K562 (cell line): ENCODE data around the gene NEK2. TPM values are rescaled to one million over a fixed set of nuclear protein-coding genes. Genes with fewer than 3 reads are reported as not detected.

Source experiments
- ATAC-seq: fragments of 200-7000 bp; cut with Tn5 transposase; 3 replicates; pipeline ENCODE4 v1.9.1; 2020; ENCODE audit warnings: moderate library complexity
- BruUV-seq: library from RNA; stranded (reverse); fragments of 400-500 nt; replicated peaks from 2 replicates; lab custom pipeline; 2021; lab: Mats Ljungman, UMichigan
- CTCF ChIA-PET: fragments of 300-600 bp; formaldehyde crosslinking; extraction: SDS; loops from one replicate; lab custom pipeline; 2021; ENCODE audit warnings: low intra/inter-chr PET ratio; lab: Yijun Ruan, JAX
- POLR2A ChIA-PET: fragments of 300-600, 350-650 bp; sonication (Branson Sonifier 250); formaldehyde crosslinking; extraction: SDS; loops from one replicate; lab custom pipeline; 2021; ENCODE audit warnings: antibody characterized with exemption, inconsistent platforms; lab: Yijun Ruan, JAX
- DNase-seq, 4 experiments: peaks; one replicate each; pipeline versions ENCODE4 v3.0.0 to v3.0.0-alpha.2; 2011 to 2018; ENCODE audit warnings: low spot score in 3 of 4, mixed read lengths in 3 of 4; ENCODE audit errors: extremely low read depth in 1 of 4
- FAIRE-seq: peaks from 2 replicates; lab custom pipeline; 2011; peaks lifted over from hg19 to GRCh38; lab: Jason Lieb, UNC
- H2AFZ ChIP-seq: 2 replicates; pipeline ENCODE4 v1.6.0; 2011; ENCODE audit warnings: low read depth, low read length, control low read depth, inconsistent platforms
- H3K27ac ChIP-seq: fragments of 200-600 bp; 3 replicates; pipeline ENCODE4 v1.8.0; 2011; ENCODE audit warnings: low read depth, mild to moderate bottlenecking, control low read depth, inconsistent platforms, low read length, moderate library complexity, mixed read lengths; ENCODE audit errors: extremely low read depth
- H3K27me3 ChIP-seq, 2 experiments: fragments of 300-600 bp in 1 of 2; 2 replicates in 1 of 2; 3 replicates in 1 of 2; pipeline versions ENCODE4 v1.6.0 to v1.8.0; 2011; ENCODE audit warnings: inconsistent platforms in 2 of 2, low read length in 2 of 2, mild to moderate bottlenecking in 1 of 2, mixed read lengths in 1 of 2, moderate library complexity in 1 of 2; ENCODE audit not compliant: control insufficient read depth in 2 of 2, insufficient read depth in 2 of 2
- H3K36me3 ChIP-seq: fragments of 300-600 bp; 3 replicates; pipeline ENCODE4 v1.8.0; 2011; ENCODE audit warnings: mild to moderate bottlenecking, low read length, inconsistent platforms; ENCODE audit not compliant: control insufficient read depth, insufficient read depth
- H3K4me1 ChIP-seq, 2 experiments: fragments of 200-600 bp in 1 of 2; replicated peaks in 1 of 2; 2 replicates in 1 of 2; 3 replicates in 1 of 2; pipeline versions ENCODE4 v1.5.1 to v1.8.0; 2011; ENCODE audit warnings: inconsistent platforms in 2 of 2, low read length in 2 of 2, mild to moderate bottlenecking in 1 of 2, mixed read lengths in 1 of 2, moderate library complexity in 1 of 2; ENCODE audit not compliant: control insufficient read depth in 2 of 2, insufficient read depth in 2 of 2
- H3K4me2 ChIP-seq: 2 replicates; pipeline ENCODE4 v1.6.1; 2011; ENCODE audit warnings: low read length, control low read depth, inconsistent platforms, mixed read lengths; ENCODE audit not compliant: insufficient read depth
- H3K4me3 ChIP-seq: fragments of 200-600 bp; sonication (generic), shearing (Covaris generic); 2 replicates; pipeline ENCODE4 v1.5.1; 2016; ENCODE audit warnings: control low read depth, inconsistent platforms
- H3K79me2 ChIP-seq: fragments of 200-600 bp; 3 replicates; pipeline ENCODE4 v1.8.0; 2011; ENCODE audit warnings: low read length, inconsistent platforms; ENCODE audit not compliant: control insufficient read depth, insufficient read depth
- H3K9ac ChIP-seq, 2 experiments: 2 replicates each; pipeline versions ENCODE4 v1.6.0 to v1.6.1; 2011; ENCODE audit warnings: low read depth in 2 of 2, low read length in 2 of 2, control low read depth in 1 of 2, inconsistent platforms in 1 of 2, mild to moderate bottlenecking in 1 of 2, mixed read lengths in 1 of 2; ENCODE audit not compliant: insufficient read depth in 1 of 2
- H3K9me1 ChIP-seq: one replicate; pipeline ENCODE4 v1.6.0; 2011; ENCODE audit warnings: inconsistent platforms, mild to moderate bottlenecking, low read length, moderate library complexity; ENCODE audit not compliant: control insufficient read depth, insufficient read depth
- H3K9me3 ChIP-seq: replicated peaks from 2 replicates; pipeline ENCODE4 v1.5.1; 2011; ENCODE audit warnings: low read depth, low read length, inconsistent platforms; ENCODE audit not compliant: control insufficient read depth, insufficient read depth
- H4K20me1 ChIP-seq: replicated peaks from 2 replicates; pipeline ENCODE4 v1.6.1; 2011; ENCODE audit warnings: low read length, inconsistent platforms, mixed read lengths; ENCODE audit not compliant: control insufficient read depth, insufficient read depth
- ARID1B ChIP-seq: fragments of 450-650 bp; IDR thresholded peaks from 2 replicates; pipeline ENCODE4 v1.6.1; 2016; ENCODE audit warnings: antibody characterized with exemption, mild to moderate bottlenecking, inconsistent platforms
- CLOCK ChIP-seq: fragments of 250-450 bp; sonication (Bioruptor Pico); IDR thresholded peaks from 2 replicates; pipeline ENCODE4 v1.4.0; 2020; ENCODE audit warnings: mild to moderate bottlenecking, moderate library complexity, borderline replicate concordance
- CREB1 ChIP-seq, 2 experiments: sonication (generic) in 1 of 2; formaldehyde crosslinking in 1 of 2; IDR thresholded peaks; 2 replicates each; pipeline versions ENCODE4 v1.6.1 to v1.8.0; 2012 to 2022; ENCODE audit warnings: inconsistent platforms in 1 of 2, mild to moderate bottlenecking in 1 of 2, missing genetic modification reagents in 1 of 2, moderate library complexity in 1 of 2
- RBBP5 ChIP-seq: fragments of 200-600 bp; sonication (generic); IDR thresholded peaks from 2 replicates; pipeline ENCODE4 v1.6.1; 2012; ENCODE audit warnings: borderline replicate concordance, mild to moderate bottlenecking, low read length, control low read depth, inconsistent platforms; ENCODE audit not compliant: insufficient read depth, poor library complexity, severe bottlenecking
- RBFOX2 ChIP-seq: fragments of 200-400 bp; formaldehyde crosslinking; IDR thresholded peaks from 2 replicates; pipeline ENCODE4 v1.6.1; 2017; ENCODE audit warnings: low read depth, mild to moderate bottlenecking, low read length, moderate library complexity
- TCF7L2 ChIP-seq: fragments of 150-350 bp; IDR thresholded peaks from 2 replicates; pipeline ENCODE4 v1.6.1; 2016; ENCODE audit warnings: low read depth, mild to moderate bottlenecking, low read length, moderate library complexity
- ZFX ChIP-seq: sonication (generic); formaldehyde crosslinking; IDR thresholded peaks from 2 replicates; pipeline ENCODE4 v1.8.0; 2022; ENCODE audit warnings: mild to moderate bottlenecking, missing genetic modification reagents, moderate library complexity
- ZNF408 ChIP-seq: fragments of 250-450 bp; sonication (Bioruptor Pico); IDR thresholded peaks from 2 replicates; pipeline ENCODE4 v1.4.0; 2020; ENCODE audit warnings: low read depth, mild to moderate bottlenecking, moderate library complexity
- WGBS: fragments of 100-300 bp; shearing (Covaris generic); methylation state at CpG from one replicate; pipeline ENCODE4 v1.1.6; 2016; ENCODE audit warnings: low coverage, mixed read lengths; ENCODE audit not compliant: insufficient coverage; ENCODE audit errors: missing lambda C conversion rate; 5-methylcytosine and 5-hydroxymethylcytosine counted together
- in situ Hi-C: fragments of 300-500 bp; cut with MboI; formaldehyde crosslinking; loops from 4 replicates; pipeline ENCODE4 v1.15.0; 2018; ENCODE audit warnings: inconsistent platforms, mixed read lengths
- intact Hi-C: fragments of 100-400 bp; cut with micrococcal nuclease; formaldehyde crosslinking; loops from 2 replicates; pipeline ENCODE4 v1.14.2; 2022
- polyA plus RNA-seq, 8 experiments: library from polyadenylated mRNA; depleted of rRNA in 4 of 8; stranded (reverse) in 5 of 8; unstranded in 3 of 8; fragments of >200 nt; fragmentation: Nextera tagmentation in 2 of 8; fragmentation: Illumina TruSeq in 1 of 8; extraction: Ambion mirVana in 2 of 8; extraction: Trizol in 1 of 8; gene quantifications; 2 replicates each; pipeline versions ENCODE4 v1.2.1 to v1.2.3, GENCODE V29; 2011 to 2014; ENCODE audit warnings: inconsistent platforms in 1 of 8, missing spikeins in 1 of 8
- total RNA-seq, 7 experiments: library from RNA; depleted of rRNA in 6 of 7; stranded (reverse); fragments of >200 nt in 6 of 7; fragmentation: Illumina TruSeq in 2 of 7; extraction: Trizol in 2 of 7; gene quantifications; 2 replicates each; pipeline versions ENCODE4 v1.2.1 to v1.2.3, GENCODE V29; 2011 to 2021; ENCODE audit warnings: low replicate concordance in 1 of 7
- TF ChIP-seq, protein P1 (sequence below): sonication (generic); formaldehyde crosslinking; IDR thresholded peaks from 2 replicates; pipeline ENCODE4 v1.9.0; 2022; ENCODE audit warnings: mild to moderate bottlenecking, missing genetic modification reagents

Gene NEK2
- total and polyA plus RNA-seq, 9 of the 15 experiments (the other 6 are each of a cell fraction or from before 2014, with no cell fraction given), result 30.0 to 74.7 (median 66.4) TPM

DNA sequence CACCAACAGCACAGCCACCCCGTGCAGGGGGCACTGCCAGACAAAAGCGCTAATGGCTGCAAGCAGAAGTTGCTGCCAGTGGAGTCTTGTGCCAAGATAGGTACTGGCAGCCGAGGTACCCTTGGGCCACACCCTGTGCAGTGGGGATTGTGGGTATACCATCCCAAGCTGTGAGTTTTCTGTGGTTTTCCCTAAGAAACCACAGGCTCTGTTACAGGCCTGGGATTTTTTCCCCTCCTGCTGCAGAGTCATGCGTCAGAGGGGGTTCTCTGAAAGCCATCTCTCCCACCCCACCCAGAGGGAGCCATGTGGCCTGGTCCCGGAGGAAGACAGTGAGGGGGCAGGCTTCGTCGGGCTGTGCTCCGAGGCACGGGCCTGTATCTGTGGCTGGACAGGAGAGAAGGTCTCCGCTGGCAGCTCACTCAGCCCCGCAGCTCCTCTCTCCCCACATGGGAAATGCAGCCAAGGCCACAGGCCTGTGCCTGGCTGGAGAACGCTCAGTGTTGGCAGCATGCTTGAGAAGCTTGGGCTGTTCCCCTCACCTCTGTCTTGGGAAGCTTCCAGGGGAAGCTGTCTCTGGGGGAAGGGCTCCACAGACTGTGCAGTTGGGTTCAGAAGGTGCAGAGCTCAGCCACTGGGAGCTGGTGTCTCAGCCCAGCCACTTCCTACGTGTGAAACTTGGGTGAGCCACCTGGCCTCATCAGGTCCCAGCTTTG, 42.5 kb downstream of the NEK2 start (continued):
- 0 out of 2 replicates have a peak, but pooled peaks have one; percentile 10 for TF ChIP-seq ARID1B
- TF ChIP-seq ZNF408, result no peak
- TF ChIP-seq RBFOX2, result 0 out of 2 replicates have a peak, but pooled peaks have one; percentile 20
- peak; percentile 64 for TF ChIP-seq ZFX
- no peak for TF ChIP-seq TCF7L2
- TF ChIP-seq, protein P1, sequence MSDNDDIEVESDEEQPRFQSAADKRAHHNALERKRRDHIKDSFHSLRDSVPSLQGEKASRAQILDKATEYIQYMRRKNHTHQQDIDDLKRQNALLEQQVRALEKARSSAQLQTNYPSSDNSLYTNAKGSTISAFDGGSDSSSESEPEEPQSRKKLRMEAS (CRISPR knock-in tag), result no peak
- TF ChIP-seq RBBP5, result peak; percentile 25

DNA sequence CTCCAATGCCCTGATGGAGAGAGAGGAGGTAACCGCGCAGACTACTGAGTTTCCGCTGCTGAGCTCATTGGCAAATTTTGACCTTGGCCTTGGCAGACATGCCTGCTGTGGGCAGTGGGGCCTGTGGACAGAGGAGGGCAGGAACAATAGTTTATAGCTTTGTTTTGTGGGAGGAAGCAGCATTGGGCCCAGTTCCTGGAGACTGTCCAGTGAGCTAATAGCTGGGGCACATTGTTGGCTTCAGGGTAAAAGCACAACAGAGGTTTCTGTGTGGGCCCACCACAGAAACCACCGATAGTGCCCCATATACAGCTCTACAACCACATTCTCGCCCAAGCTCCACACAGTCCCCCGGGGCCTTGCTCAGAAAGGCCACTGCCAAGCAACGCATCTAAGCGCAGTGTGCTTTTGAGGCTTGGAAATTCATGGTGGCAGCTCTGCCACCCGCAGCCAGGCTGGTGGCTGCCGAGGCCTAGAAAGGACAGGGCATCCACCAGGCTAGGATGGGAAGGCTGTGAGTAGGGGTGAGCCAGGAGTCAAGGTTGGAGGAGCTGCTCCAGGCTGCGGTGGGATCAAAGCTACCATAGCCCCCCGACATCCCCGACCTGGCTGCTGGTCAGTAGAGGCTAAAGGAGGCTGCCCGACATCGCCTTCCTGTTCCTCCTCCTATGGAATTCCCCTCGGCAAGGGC, 43.2 kb downstream of the NEK2 start:
- ChIA-PET CTCF (no interaction called here), POLR2A (interaction anchor here (0.7 to 3.9 kb wide), 9 partner anchors 9 to 107 kb away, joined by 3 to 21 read pairs (median 6); partner anchors contain the start of gene NEK2)
- Histone ChIP-seq H3K4me2 (no peak overlapping the region), H3K9me1 (no peaks in the 10 kb centered on the region), H3K9ac (peak overlapping the region in 1 of 2 experiments; percentile 88; a peak in 1 of 4 replicates), H3K9me3 (no peaks in the 10 kb centered on the region), H3K4me3 (no peak overlapping the region), H3K27me3 (no peaks in the 10 kb centered on the region), H3K36me3 (no peaks in the 10 kb centered on the region), H3K79me2 (no peaks in the 10 kb centered on the region), H3K27ac (no peak overlapping the region), H4K20me1 (no peaks in the 10 kb centered on the region), H3K4me1 (peaks cover 35 to 42% of the 10 kb centered on the region in 2 experiments), H2AFZ (peak overlapping the region; percentile 99)
- DNase-seq (no peak), ATAC-seq (no peak), FAIRE-seq (no peak)
- BruUV-seq, result no TSS peak
- WGBS, result 94% methylated on average over 16 of the region's 16 CpGs
- no peak for TF ChIP-seq CLOCK (CRISPR knock-in tag)
- no peak for TF ChIP-seq RBBP5
- TF ChIP-seq RBFOX2, result 0 out of 2 replicates have a peak, but pooled peaks have one; percentile 16
- 0 out of 2 replicates have a peak, but pooled peaks have one; percentile 6 for TF ChIP-seq CREB1 (IDR thresholded peaks at IDR 0.05)
- no peak for TF ChIP-seq CREB1 (CRISPR knock-in tag; IDR thresholded peaks at IDR 0.05)
- intact Hi-C loops (no loop called here), in situ Hi-C loops (no loop called here)
